IPS-15b (cell line): Measurements from ENCODE around the gene SRCAP.

Source experiments
- H3K27me3 ChIP-seq: one replicate; pipeline ENCODE4 v1.6.1; 2013; ENCODE audit warnings: low read length; ENCODE audit not compliant: control insufficient read depth, insufficient read depth
- H3K36me3 ChIP-seq: one replicate; pipeline ENCODE4 v1.6.1; 2013; ENCODE audit warnings: low read length; ENCODE audit not compliant: control insufficient read depth, insufficient read depth
- H3K4me1 ChIP-seq: one replicate; pipeline ENCODE4 v1.6.1; 2013; ENCODE audit warnings: mild to moderate bottlenecking, low read length; ENCODE audit not compliant: control insufficient read depth, insufficient read depth
- H3K4me3 ChIP-seq: one replicate; pipeline ENCODE4 v1.5.1; 2013; ENCODE audit warnings: low read depth, low read length
- H3K9ac ChIP-seq: one replicate; pipeline ENCODE4 v1.6.1; 2013; ENCODE audit warnings: low read depth, mild to moderate bottlenecking, low read length
- H3K9me3 ChIP-seq: one replicate; pipeline ENCODE4 v1.6.1; 2013; ENCODE audit warnings: mild to moderate bottlenecking, low read length; ENCODE audit not compliant: control insufficient read depth, insufficient read depth

SRCAP gene

DNA sequence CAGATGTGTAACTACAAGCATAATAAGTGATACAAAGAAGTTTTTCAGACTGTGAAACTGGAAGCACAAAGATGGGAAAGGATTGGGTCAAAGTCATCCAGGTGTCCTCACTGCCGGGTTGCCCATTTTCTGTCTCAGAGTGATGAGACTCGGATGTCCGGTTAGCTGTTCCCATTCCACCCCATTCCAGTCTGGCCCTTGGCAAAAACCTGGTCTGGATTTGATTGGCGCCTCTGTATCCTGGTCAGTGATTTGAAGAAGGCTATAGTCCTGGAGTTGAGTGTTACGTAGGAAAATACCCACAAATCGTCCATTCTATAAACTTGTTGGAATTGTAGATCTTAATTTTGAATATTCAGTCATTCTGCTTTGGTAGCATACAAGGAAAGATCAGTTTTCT is 29.4 kb downstream of the SRCAP start:
- H3K4me1 ChIP-seq: peaks cover 4% of the 10 kb centered on the region
- H3K9ac ChIP-seq: no peak overlapping the region
- H3K27me3 ChIP-seq: no peaks in the 10 kb centered on the region
- H3K9me3 ChIP-seq: no peaks in the 10 kb centered on the region
- peaks cover 36% of the 10 kb centered on the region for H3K36me3 ChIP-seq
- no peak overlapping the region for H3K4me3 ChIP-seq

- Histone ChIP-seq H3K36me3 (peaks cover 33% of the 10 kb centered on the region), H3K4me1 (peaks cover 4% of the 10 kb centered on the region), H3K9ac (no peak overlapping the region), H3K4me3 (no peak overlapping the region), H3K9me3 (no peaks in the 10 kb centered on the region), H3K27me3 (no peaks in the 10 kb centered on the region)
These were observed 30.1 kb downstream of the SRCAP start for GRCh38 chr16:30728899-30729672.

GRCh38 chr16:30731411-30731810 is 32.4 kb downstream of the SRCAP start:
- peaks cover 4% of the 10 kb centered on the region for H3K4me1 ChIP-seq
- H3K27me3 ChIP-seq: no peaks in the 10 kb centered on the region
- no peak overlapping the region for H3K9ac ChIP-seq
- no peaks in the 10 kb centered on the region for H3K9me3 ChIP-seq
- peaks cover 35% of the 10 kb centered on the region for H3K36me3 ChIP-seq
- H3K4me3 ChIP-seq: no peak overlapping the region

GRCh38 chr16:30736995-30737793 is 38.2 kb downstream of the SRCAP start:
- Histone ChIP-seq H3K4me1 (no peaks in the 10 kb centered on the region), H3K27me3 (no peaks in the 10 kb centered on the region), H3K9ac (no peak overlapping the region), H3K4me3 (no peak overlapping the region), H3K9me3 (no peaks in the 10 kb centered on the region), H3K36me3 (peaks cover 53% of the 10 kb centered on the region)

GRCh38 chr16:30737794-30738648 is 39.0 kb downstream of the SRCAP start:
- Histone ChIP-seq H3K9me3 (no peaks in the 10 kb centered on the region), H3K9ac (no peak overlapping the region), H3K27me3 (no peaks in the 10 kb centered on the region), H3K36me3 (peaks cover 56% of the 10 kb centered on the region), H3K4me1 (no peaks in the 10 kb centered on the region), H3K4me3 (no peak overlapping the region)

DNA sequence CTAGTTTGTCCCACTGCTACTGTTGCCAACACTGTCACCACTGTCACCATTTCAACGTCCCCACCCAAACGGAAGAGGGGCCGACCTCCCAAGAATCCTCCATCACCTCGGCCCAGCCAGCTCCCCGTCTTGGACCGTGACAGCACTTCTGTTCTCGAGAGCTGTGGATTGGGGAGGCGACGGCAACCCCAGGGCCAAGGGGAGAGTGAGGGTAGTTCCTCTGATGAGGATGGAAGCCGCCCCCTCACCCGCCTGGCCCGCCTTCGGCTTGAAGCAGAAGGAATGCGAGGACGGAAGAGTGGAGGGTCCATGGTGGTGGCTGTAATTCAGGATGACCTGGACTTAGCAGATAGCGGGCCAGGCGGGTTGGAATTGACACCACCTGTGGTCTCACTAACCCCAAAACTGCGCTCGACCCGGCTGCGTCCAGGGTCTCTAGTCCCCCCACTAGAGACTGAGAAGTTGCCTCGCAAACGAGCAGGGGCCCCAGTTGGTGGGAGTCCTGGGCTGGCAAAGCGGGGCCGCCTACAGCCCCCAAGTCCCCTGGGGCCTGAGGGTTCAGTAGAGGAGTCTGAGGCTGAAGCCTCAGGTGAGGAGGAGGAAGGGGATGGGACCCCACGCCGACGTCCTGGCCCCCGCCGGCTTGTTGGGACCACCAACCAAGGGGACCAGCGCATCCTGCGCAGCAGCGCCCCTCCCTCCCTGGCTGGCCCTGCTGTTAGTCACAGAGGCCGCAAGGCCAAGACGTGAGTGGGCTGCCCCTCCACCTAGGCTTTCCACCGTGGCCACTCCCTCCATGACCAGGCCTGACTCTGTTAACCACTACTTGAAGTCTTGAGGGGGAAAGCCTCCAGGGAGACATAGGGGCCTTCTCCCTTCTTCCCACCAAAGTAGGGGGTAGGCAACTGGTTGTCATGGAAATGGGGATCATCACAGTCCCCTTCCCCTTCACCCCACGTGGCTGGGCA is 40.3 kb downstream of the SRCAP start:
- H3K9me3 ChIP-seq: no peaks in the 10 kb centered on the region
- H3K4me1 ChIP-seq: no peaks in the 10 kb centered on the region
- H3K27me3 ChIP-seq: no peaks in the 10 kb centered on the region
- peaks cover 52% of the 10 kb centered on the region for H3K36me3 ChIP-seq
- no peak overlapping the region for H3K4me3 ChIP-seq
- H3K9ac ChIP-seq: no peak overlapping the region

- Histone ChIP-seq H3K9me3 (no peaks in the 10 kb centered on the region), H3K9ac (no peak overlapping the region), H3K27me3 (no peaks in the 10 kb centered on the region), H3K4me3 (no peak overlapping the region), H3K4me1 (no peaks in the 10 kb centered on the region), H3K36me3 (peaks cover 47% of the 10 kb centered on the region)
These were observed 41.6 kb downstream of the SRCAP start for GRCh38 chr16:30740364-30741251.

DNA sequence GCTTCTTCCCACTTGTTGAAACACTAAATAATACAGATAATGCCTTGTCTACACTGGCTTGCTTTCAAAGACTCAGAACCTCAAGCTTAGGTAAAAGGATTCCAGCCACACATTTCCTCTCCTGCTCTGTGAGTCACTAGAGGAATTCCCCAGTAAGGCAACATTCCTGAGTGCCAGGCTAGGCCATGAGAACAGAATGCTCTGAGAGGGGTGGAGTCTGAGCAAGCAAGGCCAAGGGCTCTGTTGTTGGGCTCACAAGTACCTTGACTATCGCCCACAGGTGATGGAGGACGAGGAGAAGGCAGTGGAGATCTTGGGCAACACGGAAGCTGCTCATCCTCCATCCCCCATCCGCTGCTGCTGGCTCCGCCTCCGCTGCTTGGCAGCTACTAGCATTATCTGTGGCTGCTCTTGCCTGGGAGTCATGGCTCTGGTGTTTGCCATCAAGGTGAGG is 42.5 kb downstream of the SRCAP start:
- no peaks in the 10 kb centered on the region for H3K27me3 ChIP-seq
- H3K9me3 ChIP-seq: no peaks in the 10 kb centered on the region
- peaks cover 40% of the 10 kb centered on the region for H3K36me3 ChIP-seq
- H3K9ac ChIP-seq: no peak overlapping the region
- no peak overlapping the region for H3K4me3 ChIP-seq
- no peaks in the 10 kb centered on the region for H3K4me1 ChIP-seq

- no peak overlapping the region for H3K4me3 ChIP-seq
- H3K9me3 ChIP-seq: no peaks in the 10 kb centered on the region
- peaks cover 17% of the 10 kb centered on the region for H3K36me3 ChIP-seq
- H3K4me1 ChIP-seq: no peaks in the 10 kb centered on the region
- H3K9ac ChIP-seq: no peak overlapping the region
- H3K27me3 ChIP-seq: no peaks in the 10 kb centered on the region
These were observed 44.7 kb downstream of the SRCAP start for GRCh38 chr16:30743716-30744115.

GRCh38 chr16:30744183-30744582 is 45.2 kb downstream of the SRCAP start:
- Histone ChIP-seq H3K27me3 (no peaks in the 10 kb centered on the region), H3K9me3 (no peaks in the 10 kb centered on the region), H3K36me3 (peaks cover 13% of the 10 kb centered on the region), H3K9ac (no peak overlapping the region), H3K4me3 (no peak overlapping the region), H3K4me1 (no peaks in the 10 kb centered on the region)
